ENCODE data around the gene CERKL.

CERKL gene

DNA sequence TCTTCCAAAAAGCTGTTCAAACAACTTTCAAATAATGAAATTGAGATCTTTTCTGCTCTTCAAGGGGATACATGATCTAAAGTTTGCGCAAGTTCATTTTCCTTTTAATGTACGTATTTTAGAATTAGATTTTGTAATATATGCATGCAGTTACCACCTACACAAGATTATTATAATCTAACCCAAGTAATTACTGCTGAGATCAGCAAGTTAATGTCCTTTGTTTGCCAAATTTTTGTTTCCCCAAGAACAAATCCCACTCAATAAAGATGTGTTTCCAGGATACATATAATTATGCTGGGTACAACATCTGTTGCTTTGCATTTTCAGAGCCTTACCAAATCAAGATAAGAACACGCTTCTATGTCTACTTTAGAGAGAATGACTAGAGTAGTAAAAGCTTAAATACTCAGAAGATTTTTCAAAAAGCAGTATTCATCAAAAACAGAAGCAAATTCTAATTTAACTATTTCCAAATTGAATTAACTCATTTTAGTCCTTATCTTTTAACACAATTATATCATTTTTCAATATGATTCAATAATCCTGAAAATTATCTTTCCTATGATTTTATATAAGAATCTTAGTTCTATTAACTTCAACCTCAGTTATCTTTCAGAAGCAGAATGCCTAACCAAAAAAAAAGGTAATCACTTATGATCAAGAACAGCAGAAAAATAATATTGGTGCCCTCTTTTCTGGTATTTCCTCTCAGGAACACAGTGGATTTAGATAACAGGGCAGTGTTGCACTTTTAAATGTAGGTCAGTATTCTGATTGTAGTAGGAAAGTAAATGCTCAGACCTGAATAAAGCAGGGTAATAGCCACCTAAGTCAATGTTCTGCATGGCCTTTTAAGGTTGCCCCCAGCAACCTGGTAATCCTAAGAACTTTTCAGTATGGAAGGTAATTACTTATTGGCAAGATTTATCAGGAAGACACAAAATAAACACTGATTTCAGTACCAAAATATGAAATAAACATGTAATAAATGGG is 28.0 kb downstream of the CERKL start:
- no peak overlapping the region for H3K4me3 ChIP-seq (replicated peaks; ENCODE audit: low read depth, low read length)
- TF ChIP-seq, protein P1, sequence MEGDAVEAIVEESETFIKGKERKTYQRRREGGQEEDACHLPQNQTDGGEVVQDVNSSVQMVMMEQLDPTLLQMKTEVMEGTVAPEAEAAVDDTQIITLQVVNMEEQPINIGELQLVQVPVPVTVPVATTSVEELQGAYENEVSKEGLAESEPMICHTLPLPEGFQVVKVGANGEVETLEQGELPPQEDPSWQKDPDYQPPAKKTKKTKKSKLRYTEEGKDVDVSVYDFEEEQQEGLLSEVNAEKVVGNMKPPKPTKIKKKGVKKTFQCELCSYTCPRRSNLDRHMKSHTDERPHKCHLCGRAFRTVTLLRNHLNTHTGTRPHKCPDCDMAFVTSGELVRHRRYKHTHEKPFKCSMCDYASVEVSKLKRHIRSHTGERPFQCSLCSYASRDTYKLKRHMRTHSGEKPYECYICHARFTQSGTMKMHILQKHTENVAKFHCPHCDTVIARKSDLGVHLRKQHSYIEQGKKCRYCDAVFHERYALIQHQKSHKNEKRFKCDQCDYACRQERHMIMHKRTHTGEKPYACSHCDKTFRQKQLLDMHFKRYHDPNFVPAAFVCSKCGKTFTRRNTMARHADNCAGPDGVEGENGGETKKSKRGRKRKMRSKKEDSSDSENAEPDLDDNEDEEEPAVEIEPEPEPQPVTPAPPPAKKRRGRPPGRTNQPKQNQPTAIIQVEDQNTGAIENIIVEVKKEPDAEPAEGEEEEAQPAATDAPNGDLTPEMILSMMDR (IDR thresholded peaks at IDR 0.05; ENCODE audit: low read length, missing control alignments), result no peak
- no peak for DNase-seq (ENCODE audit: low read depth)

DNA sequence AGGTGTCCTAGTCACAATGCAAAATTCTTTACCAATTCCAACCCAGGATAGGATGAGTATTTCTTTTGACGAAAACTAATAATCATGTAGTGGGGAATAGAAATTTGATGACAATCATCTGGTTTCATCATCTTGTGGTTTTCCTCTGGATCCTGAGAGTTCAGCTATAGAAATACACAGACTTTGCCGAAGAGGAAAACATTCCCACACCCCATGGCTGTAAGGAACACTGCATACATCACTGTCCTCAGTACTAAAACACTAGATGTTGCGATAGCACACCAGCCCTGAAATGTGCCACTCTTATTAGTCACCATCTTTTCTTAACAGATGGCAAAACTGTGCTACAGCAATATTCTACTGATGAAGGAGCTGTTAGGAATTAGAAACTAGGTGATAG is 29.4 kb downstream of the CERKL start:
- TF ChIP-seq, protein P1 (IDR thresholded peaks at IDR 0.05; ENCODE audit: low read length, missing control alignments), result no peak
- H3K4me3 ChIP-seq (replicated peaks; ENCODE audit: low read depth, low read length), result no peak overlapping the region
- peak; percentile 14 for DNase-seq (ENCODE audit: low read depth)

DNA sequence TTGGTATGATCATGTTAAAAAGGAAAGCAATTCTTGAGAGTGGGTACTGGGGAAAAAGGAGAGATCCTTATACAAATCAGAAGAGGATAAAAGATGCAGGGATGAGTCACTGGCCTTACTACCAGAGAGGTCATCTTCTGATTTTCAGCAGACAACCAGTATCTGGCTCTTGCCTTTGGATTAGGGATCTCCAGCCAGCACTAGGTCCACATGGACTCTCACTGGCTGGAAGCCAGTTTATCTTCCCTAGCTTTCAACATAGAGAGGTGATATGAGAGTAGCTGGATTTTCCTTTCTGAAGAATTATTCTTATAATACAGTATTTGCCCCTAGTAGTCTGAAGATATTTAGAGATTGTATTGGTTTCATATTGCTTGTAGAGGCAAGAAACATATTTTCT is 30.2 kb downstream of the CERKL start:
- DNase-seq (ENCODE audit: low read depth), result no peak
- H3K4me3 ChIP-seq (replicated peaks; ENCODE audit: low read depth, low read length), result no peak overlapping the region
- TF ChIP-seq, protein P1 (IDR thresholded peaks at IDR 0.05; ENCODE audit: low read length, missing control alignments), result no peak

DNA sequence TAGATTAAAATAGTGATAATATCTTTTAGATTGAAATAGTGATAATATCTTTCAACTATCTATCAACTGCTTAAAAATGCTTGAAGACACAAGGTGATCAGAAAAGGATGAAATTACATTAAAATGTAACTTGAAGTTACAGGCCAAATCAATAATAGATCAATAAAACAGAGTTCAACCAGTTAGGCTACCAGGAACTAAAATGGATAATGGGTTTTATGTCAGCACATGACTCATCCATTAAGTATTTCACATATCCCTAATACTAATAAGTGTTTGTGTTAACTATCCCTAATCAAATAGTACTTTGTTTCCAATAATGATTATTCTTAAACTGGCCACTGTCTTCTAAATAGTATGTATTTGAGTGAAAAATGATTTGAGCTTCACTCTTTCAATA is 33.7 kb downstream of the CERKL start:
- H3K4me3 ChIP-seq (replicated peaks; ENCODE audit: low read depth, low read length), result no peak overlapping the region
- no peak for DNase-seq (ENCODE audit: low read depth)
- TF ChIP-seq, protein P1 (IDR thresholded peaks at IDR 0.05; ENCODE audit: low read length, missing control alignments), result no peak

DNA sequence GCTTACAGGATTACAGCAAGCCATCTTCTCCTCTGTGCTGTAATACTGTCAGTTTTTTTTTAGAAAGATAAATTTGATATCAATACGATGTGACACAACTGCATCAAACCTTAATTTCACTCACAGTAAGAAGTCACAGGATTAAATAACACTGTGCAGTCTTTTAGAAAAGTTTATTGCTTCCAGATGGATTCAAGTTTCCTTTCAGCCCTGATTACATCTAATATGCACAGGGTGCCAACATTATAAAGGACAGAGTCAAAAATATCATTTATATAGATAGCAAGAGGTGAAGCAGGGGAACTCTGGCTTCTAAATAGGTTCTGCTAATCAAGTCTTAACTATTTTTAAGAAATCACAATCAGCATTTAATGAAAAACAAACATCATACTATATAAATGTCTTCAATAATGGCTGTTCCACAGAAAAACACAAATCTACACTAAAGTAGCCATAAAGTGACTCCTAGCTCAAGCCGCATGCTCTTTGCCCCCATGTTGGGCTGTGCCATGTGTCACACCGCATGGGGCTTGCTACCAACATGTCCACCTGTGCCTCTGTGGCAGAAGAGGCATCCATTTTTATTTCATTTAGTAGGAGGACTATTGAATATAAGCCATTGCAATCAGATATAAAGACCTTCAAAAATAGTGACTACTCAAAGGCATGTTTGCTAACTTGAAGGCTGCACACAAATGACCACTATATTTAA is 35.0 kb downstream of the CERKL start:
- H3K4me3 ChIP-seq (replicated peaks; ENCODE audit: low read depth, low read length), result no peak overlapping the region
- DNase-seq (ENCODE audit: low read depth), result no peak
- TF ChIP-seq, protein P1 (IDR thresholded peaks at IDR 0.05; ENCODE audit: low read length, missing control alignments), result no peak

DNA sequence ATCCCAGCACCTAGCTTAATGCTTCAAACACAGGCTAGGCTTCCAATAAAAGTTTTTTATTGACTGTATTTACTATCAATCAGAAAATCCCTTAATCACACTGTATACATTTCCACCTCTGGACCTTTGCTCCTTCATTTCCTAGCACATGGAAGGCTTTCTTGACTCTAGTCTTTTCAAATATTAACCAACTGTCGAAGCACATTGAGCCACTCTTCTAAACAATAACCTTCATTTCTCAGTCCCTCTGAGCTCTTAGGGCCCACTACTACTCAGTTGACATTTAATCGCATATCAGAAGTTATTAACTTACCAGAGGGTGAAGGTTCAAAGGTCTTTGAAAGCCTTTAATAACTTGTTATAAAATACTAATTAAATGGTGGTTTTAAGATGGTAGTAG is 37.4 kb downstream of the CERKL start:
- no peak for DNase-seq (ENCODE audit: low read depth)
- TF ChIP-seq, protein P1 (IDR thresholded peaks at IDR 0.05; ENCODE audit: low read length, missing control alignments), result no peak
- no peak overlapping the region for H3K4me3 ChIP-seq (replicated peaks; ENCODE audit: low read depth, low read length)
